Esophagus squamous epithelium (tissue), 5 donors: ENCODE results near the gene RNF220. TPM values are rescaled to one million over a fixed set of nuclear protein-coding genes. Genes with fewer than 3 reads are reported as not detected.

ENCODE experiments used
- DNase-seq: peaks from one replicate; lab custom pipeline; 2025; lab: John Stamatoyannopoulos, UW
- H3K27ac ChIP-seq, 4 donors: fragments of 200-600 bp; sonication (generic); one replicate each; pipeline ENCODE4 v1.5.1; 2016 to 2019; ENCODE audit warnings: mild to moderate bottlenecking in 1 of 4
- H3K27me3 ChIP-seq, 4 donors: fragments of 200-600 bp; sonication (generic); 1 replicate in 3 of 4; 2 replicates in 1 of 4; pipeline versions ENCODE4 v1.5.1 to v1.6.0; 2017 to 2021; ENCODE audit warnings: antibody characterized with exemption in 1 of 4
- H3K36me3 ChIP-seq, 3 donors: fragments of 200-600 bp; sonication (generic); one replicate each; pipeline ENCODE4 v1.5.1; 2016 to 2019
- H3K4me1 ChIP-seq, 3 donors: fragments of 200-600 bp; sonication (generic); one replicate each; pipeline ENCODE4 v1.5.1; 2017 to 2019
- H3K4me3 ChIP-seq, 4 donors: fragments of 200-600 bp; sonication (generic); 1 replicate in 3 of 4; 2 replicates in 1 of 4; pipeline ENCODE4 v1.5.1; 2016 to 2019; ENCODE audit warnings: mild to moderate bottlenecking in 2 of 4, moderate library complexity in 1 of 4
- H3K9me3 ChIP-seq, 3 donors: fragments of 200-600 bp; sonication (generic); one replicate each; pipeline ENCODE4 v1.5.1; 2016 to 2019
- POLR2A ChIP-seq, 4 donors: fragments of 450-650 bp; IDR thresholded peaks; one replicate each; pipeline ENCODE4 v1.6.1; 2017; ENCODE audit warnings: antibody characterized with exemption in 4 of 4, mild to moderate bottlenecking in 4 of 4, moderate library complexity in 3 of 4
- WGBS, 2 donors: methylation state at CpG; one replicate each; pipeline ENCODE4 v1.1.5; 2018; 5-methylcytosine and 5-hydroxymethylcytosine counted together
- intact Hi-C: fragments of 100-400 bp; cut with DNase I; formaldehyde crosslinking; loops from one replicate; pipeline ENCODE4 v1.15.0; 2022
- total RNA-seq, 4 donors: library from RNA; depleted of rRNA; stranded (reverse); fragments of >200 nt; gene quantifications; one replicate each; pipeline ENCODE4 v1.1.0, GENCODE V29; 2016
- TF ChIP-seq, protein P1 (sequence below), 6 experiments: fragments of 450-650 bp in 4 of 6; fragments of 200-600 bp in 2 of 6; sonication (generic) in 2 of 6; IDR thresholded peaks; one replicate each; pipeline ENCODE4 v1.5.1; 2016 to 2019; ENCODE audit warnings: antibody characterized with exemption in 6 of 6, mild to moderate bottlenecking in 4 of 6, moderate library complexity in 4 of 6
- donor health status: DM: yes; HTN: yes; CAD: no.

The RNF220 gene
- total RNA-seq, 4 donors from 2014 or later = 44.8 to 111 (median 60.3) TPM

- H3K4me1 ChIP-seq = peaks cover 0 to 8% (median 0%) of the 10 kb centered on the region in 3 donors
- no peak for TF ChIP-seq POLR2A (IDR thresholded peaks at IDR 0.05)
- TF ChIP-seq, protein P1, sequence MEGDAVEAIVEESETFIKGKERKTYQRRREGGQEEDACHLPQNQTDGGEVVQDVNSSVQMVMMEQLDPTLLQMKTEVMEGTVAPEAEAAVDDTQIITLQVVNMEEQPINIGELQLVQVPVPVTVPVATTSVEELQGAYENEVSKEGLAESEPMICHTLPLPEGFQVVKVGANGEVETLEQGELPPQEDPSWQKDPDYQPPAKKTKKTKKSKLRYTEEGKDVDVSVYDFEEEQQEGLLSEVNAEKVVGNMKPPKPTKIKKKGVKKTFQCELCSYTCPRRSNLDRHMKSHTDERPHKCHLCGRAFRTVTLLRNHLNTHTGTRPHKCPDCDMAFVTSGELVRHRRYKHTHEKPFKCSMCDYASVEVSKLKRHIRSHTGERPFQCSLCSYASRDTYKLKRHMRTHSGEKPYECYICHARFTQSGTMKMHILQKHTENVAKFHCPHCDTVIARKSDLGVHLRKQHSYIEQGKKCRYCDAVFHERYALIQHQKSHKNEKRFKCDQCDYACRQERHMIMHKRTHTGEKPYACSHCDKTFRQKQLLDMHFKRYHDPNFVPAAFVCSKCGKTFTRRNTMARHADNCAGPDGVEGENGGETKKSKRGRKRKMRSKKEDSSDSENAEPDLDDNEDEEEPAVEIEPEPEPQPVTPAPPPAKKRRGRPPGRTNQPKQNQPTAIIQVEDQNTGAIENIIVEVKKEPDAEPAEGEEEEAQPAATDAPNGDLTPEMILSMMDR (IDR thresholded peaks at IDR 0.05) = no peak
- no peaks in the 10 kb centered on the region for H3K9me3 ChIP-seq
- H3K36me3 ChIP-seq = no peaks in the 10 kb centered on the region
- no peak overlapping the region for H3K4me3 ChIP-seq
- WGBS, 2 donors = 84 to 86% methylated on average over 13 to 14 of the region's 14 CpGs
- no peak for DNase-seq
- intact Hi-C loops = no loop called here
- H3K27me3 ChIP-seq = peaks cover 0 to 7% (median 0%) of the 10 kb centered on the region in 4 donors
- H3K27ac ChIP-seq = no peak overlapping the region
These were observed 277.1 kb downstream of the RNF220 start for GRCh38 chr1:44681905-44682882.

DNA sequence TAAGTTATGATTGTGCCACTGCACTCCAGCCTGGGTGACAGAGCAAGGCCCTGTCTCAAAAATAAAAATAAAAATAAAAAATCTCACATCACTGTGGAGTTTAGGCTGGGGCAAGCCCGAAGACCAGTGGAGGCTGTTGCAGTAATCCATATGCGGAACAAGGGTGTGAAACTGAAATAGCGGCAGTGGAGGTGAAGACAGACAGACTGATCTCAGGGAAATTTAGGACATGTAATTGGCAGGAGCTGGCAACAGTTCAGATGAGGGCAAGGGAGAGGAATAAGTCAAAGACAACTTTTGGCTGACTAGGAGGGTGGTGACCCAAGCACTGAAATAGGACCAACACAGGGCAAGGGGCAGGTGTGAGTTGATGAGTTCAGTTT, 277.8 kb downstream of the RNF220 start:
- no peak for DNase-seq
- H3K27ac ChIP-seq = no peak overlapping the region
- intact Hi-C loops = no loop called here
- no peaks in the 10 kb centered on the region for H3K36me3 ChIP-seq
- no peak overlapping the region for H3K4me3 ChIP-seq
- no peaks in the 10 kb centered on the region for H3K9me3 ChIP-seq
- 90 to 92% methylated on average over 3 of the region's 3 CpGs for WGBS, 2 donors
- H3K4me1 ChIP-seq = peaks cover 0 to 2% (median 0%) of the 10 kb centered on the region in 3 donors
- TF ChIP-seq, protein P1 (IDR thresholded peaks at IDR 0.05) = no peak
- TF ChIP-seq POLR2A (IDR thresholded peaks at IDR 0.05) = no peak
- peaks cover 0 to 14% (median 0%) of the 10 kb centered on the region in 4 donors for H3K27me3 ChIP-seq

GRCh38 chr1:44684525-44684924, 279.5 kb downstream of the RNF220 start:
- no peak for DNase-seq
- WGBS, 2 donors = 56 to 67% methylated on average over 1 of the region's 1 CpG
- Histone ChIP-seq H3K4me3 (no peak overlapping the region), H3K27me3 (peaks cover 0 to 30% (median 0%) of the 10 kb centered on the region in 4 donors), H3K9me3 (no peaks in the 10 kb centered on the region), H3K27ac (no peak overlapping the region), H3K36me3 (no peaks in the 10 kb centered on the region), H3K4me1 (no peaks in the 10 kb centered on the region)
- intact Hi-C loops = no loop called here
- no peak for TF ChIP-seq POLR2A (IDR thresholded peaks at IDR 0.05)
- TF ChIP-seq, protein P1 (IDR thresholded peaks at IDR 0.05) = no peak

GRCh38 chr1:44685218-44685617, 280.2 kb downstream of the RNF220 start:
- no peak for TF ChIP-seq POLR2A (IDR thresholded peaks at IDR 0.05)
- TF ChIP-seq, protein P1 (IDR thresholded peaks at IDR 0.05) = no peak
- Histone ChIP-seq H3K9me3 (no peaks in the 10 kb centered on the region), H3K27ac (no peak overlapping the region), H3K4me1 (no peaks in the 10 kb centered on the region), H3K27me3 (peaks cover 0 to 37% (median 0%) of the 10 kb centered on the region in 4 donors), H3K4me3 (no peak overlapping the region), H3K36me3 (no peaks in the 10 kb centered on the region)
- DNase-seq = no peak
- intact Hi-C loops = no loop called here
- WGBS, 2 donors = 96 to 98% methylated on average over 4 of the region's 4 CpGs

DNA sequence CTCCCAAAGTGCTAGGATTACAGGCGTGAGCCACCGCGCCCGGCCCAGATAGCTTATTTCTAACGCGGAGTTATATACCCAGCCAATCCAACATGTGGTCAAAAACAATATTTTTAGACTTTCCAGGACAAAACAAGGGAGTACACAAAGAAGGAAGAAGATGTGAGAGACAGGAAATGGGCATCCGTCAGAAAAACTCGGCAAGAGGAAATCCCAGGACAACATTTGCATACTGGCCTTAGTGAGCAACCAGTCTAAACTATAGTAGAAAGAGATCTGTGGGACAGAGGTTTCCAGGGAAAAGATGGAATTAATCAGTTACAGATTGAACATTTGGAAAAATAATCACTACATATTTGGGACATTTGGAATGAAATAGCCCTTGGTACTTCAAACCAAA, 280.8 kb downstream of the RNF220 start:
- Histone ChIP-seq H3K27ac (no peak overlapping the region), H3K9me3 (no peaks in the 10 kb centered on the region), H3K27me3 (peaks cover 0 to 44% (median 0%) of the 10 kb centered on the region in 4 donors), H3K36me3 (no peaks in the 10 kb centered on the region), H3K4me3 (no peak overlapping the region), H3K4me1 (no peaks in the 10 kb centered on the region)
- 73 to 85% methylated on average over 6 to 7 of the region's 8 CpGs for WGBS, 2 donors
- intact Hi-C loops = no loop called here
- no peak for DNase-seq
- TF ChIP-seq, protein P1 (IDR thresholded peaks at IDR 0.05) = no peak
- no peak for TF ChIP-seq POLR2A (IDR thresholded peaks at IDR 0.05)
